Stimulated activated CD4-positive, alpha-beta T cell treated with anti-CD3 and anti-CD28 coated beads, Interleukin-4, amount 100 ng/mL, for 48 hours (primary cell): Measurements from ENCODE around the gene PIAS1.
"Not testable (repeated sequence)": the region's sequence is repeated elsewhere in the genome, so short reads cannot be mapped to it uniquely, and the experiment has no call there.

Source experiments
- DNase-seq, 2 donors: peaks; one replicate each; pipeline ENCODE4 v3.0.0-alpha.2; 2020; ENCODE audit warnings: low read depth in 2 of 2

PIAS1 gene

DNA sequence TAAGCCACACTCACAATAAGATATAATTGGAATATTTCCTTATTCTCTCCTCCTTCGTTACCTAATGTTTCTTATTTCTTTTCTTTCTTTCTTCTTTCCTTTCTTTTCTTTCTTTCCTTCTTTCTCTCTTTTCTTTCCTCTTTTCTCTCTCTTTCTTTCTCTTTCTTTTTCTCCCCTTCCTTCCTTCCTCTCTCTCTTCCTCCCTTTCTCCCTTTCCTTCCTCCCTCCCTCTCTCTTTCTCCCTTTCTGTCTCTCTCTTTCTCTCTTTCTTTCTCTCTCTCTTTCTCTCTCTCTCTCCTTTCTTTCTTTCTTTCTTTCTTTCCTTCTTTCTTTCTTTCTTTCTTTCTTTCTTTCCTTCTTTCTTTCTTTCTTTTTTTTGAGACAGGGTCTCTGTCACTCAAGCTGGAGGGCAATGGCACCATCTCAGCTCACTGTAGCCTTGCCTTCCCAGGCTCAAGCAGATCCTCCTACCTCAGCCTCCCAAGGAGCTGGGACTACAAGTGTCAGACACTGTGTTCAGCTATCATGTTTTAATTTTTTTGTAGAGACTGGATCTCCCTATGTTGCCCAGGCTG is 19.3 kb upstream of the PIAS1 start:
- DNase-seq, result no peak

GRCh38 chr15:68038246-68038645 is 15.9 kb upstream of the PIAS1 start:
- DNase-seq, result no peak

DNA sequence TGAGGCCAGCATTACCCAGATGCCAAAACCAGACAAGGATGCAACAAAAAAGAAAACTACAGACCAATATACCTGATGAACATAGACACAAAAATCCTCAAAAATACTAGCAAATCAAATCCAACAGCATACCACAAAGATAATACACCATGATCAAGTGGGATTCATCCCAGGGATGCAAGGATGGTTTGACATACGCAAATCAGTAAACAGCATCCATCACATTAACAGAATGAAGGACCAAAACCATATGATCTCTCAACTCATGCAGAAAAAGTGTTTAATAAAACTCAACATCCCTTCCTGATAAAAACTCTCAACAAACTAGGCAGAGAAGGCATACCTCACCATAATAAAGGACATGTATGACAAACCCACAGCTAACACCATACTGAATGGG is 14.0 kb upstream of the PIAS1 start:
- no peak for DNase-seq

- no peak for DNase-seq
Measured at GRCh38 chr15:68042156-68042854, 11.8 kb upstream of the PIAS1 start.

GRCh38 chr15:68042855-68043222 is 11.3 kb upstream of the PIAS1 start:
- no peak for DNase-seq

DNA sequence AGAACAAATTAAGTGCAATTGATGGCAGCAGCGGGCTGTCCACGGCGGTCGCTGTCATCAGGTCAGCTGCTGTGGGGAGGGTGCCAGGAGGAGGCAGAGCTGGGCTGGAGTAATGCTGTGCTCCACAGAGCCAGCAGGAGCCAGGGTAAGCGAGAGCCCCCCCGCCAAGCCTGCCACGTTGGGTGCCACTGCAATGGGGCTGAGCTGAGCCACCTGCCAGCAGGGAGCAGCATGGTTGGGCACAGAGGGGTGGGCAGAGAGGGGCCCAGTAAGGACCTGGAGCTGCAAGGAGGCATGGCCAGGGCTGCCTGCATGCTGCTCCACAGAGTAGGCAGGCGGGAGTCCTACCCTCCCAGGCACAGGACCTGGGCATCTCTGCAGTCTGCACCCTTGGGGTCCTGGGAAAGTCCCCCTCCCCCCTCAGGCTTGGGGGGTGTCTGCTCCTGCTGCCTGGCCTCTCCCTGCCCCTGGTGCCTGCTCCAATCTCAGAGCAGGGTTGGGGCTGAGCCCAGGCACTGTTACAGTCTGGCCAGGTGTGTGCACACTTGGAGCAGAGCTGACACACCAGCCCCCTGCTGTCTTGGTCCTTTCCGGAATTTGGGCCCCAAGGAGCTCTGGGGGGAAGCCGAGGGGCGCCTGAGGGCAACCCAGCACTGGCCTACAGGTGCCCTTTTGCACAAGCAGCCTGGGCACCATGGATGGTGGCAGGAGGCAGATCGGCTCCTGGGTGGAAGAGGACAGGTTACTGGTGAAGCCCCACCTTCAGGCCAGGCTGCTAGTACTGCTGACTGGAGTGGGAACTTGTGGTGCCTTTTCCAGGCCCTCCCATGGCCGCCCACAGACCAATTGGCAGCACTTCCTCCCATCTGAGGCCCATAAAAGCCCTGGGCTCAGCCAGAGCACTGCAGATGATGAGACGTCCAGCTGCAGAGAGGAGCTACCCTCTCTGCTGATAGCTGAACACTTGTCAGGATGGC is 8.5 kb upstream of the PIAS1 start:
- DNase-seq, result no peak

- no peak for DNase-seq
Measured at GRCh38 chr15:68047826-68048225, 6.3 kb upstream of the PIAS1 start.

GRCh38 chr15:68051109-68051508 is 3.0 kb upstream of the PIAS1 start:
- DNase-seq, result no peak

DNA sequence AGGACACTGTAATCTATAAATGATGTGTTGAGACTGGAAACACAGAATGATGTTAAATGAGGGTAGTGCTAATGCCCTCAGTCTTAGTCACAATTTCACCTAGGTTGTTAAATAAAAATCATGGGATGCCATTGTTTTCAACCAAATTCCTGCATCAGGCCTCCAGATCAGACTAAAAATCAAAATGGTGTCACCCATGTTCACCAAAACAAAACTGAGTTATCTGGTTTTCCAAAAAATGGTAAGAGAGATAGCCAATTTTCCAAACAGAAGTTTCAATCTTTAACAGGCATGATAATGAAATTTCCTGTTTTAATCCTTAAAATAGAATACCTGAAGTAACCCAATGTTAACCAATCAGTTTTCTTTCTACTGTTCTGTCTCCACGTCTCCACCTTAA is 2.2 kb upstream of the PIAS1 start:
- DNase-seq, result no peak

GRCh38 chr15:68052431-68052830 is 1.7 kb upstream of the PIAS1 start:
- DNase-seq, result no peak

DNA sequence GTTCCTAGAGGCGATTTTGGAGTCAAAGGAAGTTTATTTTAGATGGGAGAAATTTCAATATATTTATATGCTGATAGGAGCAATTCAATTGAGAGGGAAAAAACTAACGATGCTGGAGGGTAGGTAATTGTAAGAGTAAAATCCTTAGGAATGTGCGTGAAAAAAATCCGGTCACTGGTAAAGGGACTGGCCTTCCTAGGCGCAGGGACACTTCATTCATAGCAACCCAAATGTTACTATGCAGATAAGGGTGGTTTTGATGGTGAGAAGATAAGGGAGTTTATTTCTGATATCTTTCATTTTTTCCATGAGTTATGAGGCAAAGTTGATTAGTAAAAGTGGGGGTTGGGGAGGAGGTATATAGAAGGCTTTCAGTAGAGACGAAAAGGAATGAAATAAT is 1.1 kb upstream of the PIAS1 start:
- no peak for DNase-seq

GRCh38 chr15:68054628-68055223 is 611 bp downstream of the PIAS1 start:
- peak; percentile 18 to 30 for DNase-seq

DNA sequence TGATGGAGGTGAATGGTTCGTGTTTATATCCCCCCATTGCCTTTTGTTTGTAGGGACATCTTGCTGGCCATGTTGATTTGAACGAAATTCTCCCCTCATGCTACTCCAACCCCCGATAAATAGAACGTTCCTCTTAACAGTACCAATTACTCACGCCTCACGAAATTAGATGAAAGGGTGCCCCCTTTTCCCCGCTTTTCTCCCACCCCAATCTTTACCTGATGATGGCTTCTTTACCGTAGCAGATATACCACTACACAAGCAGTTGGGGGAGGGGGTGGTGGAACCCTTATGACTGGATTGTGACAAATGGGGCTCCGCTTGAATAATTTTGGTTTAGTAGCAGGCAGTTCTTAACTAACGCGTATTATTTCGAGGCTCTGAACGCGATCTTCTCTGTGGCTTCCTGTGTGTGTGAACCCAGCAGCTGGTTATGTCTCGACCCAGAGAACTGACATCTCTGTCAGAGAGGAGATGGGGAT is 1.1 kb downstream of the PIAS1 start:
- peak; percentile 56 to 70 for DNase-seq

DNA sequence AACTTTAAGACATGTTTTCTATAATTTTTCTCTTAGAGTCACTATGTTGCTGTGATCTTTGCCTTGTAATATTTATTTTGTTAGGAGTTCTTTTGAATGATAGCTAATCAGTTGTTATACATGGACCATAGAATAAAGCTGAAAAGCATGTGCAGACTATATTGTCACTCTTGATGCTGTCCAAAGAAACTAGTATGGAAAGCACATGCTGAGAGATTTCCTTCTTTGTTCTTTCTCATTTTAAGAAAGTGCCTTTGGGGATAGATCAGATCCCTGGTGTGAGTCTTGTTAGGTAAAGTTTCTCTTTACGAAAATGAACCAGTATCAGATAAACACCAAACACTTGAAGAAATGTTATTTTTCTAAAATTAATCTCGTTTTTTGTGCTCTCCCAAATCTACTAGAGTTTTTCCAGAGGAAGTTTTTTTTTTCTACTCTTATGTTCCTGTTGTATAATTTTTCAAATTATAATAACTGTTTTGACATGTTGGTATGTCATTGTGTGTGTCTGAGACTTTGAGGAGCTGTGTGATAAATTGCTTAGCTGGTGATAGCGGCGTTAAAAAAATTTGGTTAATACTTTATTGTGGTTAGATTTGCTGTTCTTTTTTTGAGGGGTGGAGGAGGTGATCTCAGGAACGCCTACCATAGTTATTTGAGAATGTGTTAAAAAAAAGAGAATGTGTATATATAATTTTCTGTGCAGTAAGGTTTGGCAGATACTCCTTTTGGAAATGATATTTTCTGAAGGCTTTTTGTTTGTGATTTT is 2.2 kb downstream of the PIAS1 start:
- no peak for DNase-seq

GRCh38 chr15:68057034-68057433 is 2.9 kb downstream of the PIAS1 start:
- no peak for DNase-seq

DNA sequence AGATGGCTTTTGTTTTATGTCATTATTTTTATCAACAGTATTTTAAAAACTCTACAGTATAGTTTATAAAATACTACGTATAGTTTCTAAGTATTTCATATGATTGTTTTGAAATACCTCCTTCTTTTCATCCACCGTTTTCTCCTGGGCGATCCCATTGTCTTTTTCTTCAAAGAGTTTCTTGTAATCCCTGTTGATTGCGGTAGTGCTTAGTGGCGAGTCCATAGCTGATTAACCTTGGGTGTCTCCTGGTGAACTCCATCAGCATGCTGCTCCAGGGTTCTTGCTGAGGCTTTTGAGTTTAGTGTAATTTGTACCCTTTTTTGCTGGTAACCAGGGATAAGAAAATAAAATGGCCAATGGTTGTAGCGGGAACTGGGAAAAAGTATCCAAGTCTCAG is 3.6 kb downstream of the PIAS1 start:
- DNase-seq, result no peak

DNA sequence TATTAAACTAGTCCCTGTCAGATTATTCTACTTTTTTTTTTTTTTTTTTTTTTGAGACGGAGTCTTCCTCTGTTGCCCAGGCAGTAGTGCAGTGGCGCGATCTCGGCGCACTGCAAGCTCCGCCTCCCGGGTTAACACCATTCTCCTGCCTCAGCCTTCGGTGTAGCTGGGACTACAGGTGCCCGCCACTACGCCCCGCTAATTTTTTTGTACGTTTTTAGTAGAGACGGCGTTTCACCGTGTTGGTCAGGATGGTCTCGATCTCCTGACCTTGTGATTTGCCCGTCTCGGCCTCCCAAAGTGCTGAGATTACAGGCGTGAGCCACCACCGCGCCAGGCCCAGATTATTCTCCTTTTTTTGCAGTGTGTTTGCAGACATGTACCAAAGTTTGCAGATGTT is 4.9 kb downstream of the PIAS1 start:
- DNase-seq, result not testable (repeated sequence)

DNA sequence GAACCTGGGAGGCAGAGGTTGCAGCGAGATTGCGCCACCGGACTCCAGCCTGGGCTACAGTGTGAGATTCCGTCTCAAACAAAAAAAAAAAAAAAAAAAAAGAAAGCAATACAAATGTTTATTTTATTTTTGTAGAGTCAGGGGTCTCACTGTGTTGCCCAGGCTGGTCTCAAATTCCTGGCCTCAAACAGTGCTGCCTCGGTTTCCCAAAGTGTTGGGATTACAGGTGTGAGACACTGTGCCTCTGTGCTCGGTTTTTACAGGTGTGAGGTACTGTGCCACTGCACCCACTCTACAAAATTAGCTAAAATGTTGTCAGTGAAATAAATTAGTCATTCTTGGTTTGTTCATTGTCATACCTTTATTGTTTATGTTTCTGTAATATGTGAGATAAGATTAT is 5.5 kb downstream of the PIAS1 start:
- DNase-seq, result no peak

DNA sequence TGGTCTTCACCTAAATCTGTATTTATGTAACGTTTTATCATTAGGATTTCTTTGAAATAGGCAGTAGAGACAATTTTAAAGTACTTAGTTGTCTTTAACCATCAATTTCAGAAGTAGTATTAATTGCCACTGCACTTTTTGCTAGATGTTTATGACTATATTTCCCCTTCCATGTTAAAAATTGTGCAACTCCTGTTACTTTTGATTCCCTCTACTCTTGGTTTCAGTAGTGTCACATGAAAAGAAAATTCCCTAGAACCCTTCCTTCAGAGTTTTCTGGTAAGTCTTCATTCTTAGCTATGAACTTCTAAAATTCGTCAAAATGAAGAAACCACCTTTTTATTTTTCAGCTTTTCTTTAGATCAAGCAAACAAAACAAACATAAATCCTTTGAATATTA is 7.1 kb downstream of the PIAS1 start:
- no peak for DNase-seq

DNA sequence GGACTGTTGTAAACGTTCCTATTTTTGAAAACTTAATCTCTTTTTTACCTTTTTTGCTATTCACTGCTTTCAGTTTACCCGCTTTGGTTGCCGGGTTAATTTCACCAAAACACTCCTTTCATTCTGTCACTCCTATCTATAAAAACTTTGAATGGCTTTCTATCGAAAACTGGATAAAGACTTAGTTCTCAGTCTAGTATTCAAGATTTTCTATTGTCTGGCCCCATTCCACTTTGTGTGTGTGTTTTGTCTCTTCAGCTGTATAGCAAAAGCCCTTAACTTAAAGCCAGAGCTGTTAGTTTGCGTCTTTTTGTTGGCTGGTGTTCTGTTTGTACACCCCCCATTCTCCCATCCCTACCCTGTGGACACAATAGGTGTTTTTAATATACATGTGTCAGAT is 7.5 kb downstream of the PIAS1 start:
- no peak for DNase-seq

- no peak for DNase-seq
Measured at GRCh38 chr15:68062214-68062613, 8.1 kb downstream of the PIAS1 start.
